ENCODE data around the gene CYP27C1.
"Not testable (repeated sequence)": the region's sequence is repeated elsewhere in the genome, so short reads cannot be mapped to it uniquely, and the experiment has no call there.

CYP27C1 gene, protein sequence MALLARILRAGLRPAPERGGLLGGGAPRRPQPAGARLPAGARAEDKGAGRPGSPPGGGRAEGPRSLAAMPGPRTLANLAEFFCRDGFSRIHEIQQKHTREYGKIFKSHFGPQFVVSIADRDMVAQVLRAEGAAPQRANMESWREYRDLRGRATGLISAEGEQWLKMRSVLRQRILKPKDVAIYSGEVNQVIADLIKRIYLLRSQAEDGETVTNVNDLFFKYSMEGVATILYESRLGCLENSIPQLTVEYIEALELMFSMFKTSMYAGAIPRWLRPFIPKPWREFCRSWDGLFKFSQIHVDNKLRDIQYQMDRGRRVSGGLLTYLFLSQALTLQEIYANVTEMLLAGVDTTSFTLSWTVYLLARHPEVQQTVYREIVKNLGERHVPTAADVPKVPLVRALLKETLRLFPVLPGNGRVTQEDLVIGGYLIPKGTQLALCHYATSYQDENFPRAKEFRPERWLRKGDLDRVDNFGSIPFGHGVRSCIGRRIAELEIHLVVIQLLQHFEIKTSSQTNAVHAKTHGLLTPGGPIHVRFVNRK

GRCh38 chr2:127220102-127220767 lies at the start of gene CYP27C1:
CYP27C1 (minus strand) TSS chr2:127220299; CDS start chr2:127220270, 29 bp downstream.
- no peak for DNase-seq

DNA sequence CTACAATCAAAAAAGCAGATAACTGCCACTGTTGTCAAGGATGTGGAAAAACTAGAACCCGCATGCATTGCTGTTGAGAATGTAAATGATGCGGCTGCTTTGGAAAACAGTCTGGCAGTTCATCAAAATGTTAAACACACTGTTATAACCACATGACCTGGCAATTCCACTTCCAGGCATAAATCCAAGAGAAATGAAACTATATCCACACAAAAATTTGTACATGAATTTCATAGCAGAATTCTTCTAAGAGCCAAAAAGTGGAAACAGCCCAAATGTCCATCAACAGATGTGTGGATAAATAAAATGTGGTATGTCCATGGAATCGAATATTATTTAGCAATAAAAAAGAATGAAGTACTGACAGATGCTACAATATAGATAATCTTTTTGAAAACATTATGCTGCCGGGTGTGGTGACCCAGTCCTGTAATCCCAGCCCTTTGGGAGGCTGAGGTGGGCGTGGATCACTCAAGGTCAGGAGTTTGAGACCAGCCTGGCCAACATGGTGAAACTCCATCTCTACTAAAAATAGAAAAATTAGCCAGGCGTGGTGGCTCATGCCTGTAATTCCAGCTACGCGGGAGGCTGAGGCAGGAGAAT lies 41.8 kb upstream of the CYP27C1 start:
- DNase-seq: no peak

DNA sequence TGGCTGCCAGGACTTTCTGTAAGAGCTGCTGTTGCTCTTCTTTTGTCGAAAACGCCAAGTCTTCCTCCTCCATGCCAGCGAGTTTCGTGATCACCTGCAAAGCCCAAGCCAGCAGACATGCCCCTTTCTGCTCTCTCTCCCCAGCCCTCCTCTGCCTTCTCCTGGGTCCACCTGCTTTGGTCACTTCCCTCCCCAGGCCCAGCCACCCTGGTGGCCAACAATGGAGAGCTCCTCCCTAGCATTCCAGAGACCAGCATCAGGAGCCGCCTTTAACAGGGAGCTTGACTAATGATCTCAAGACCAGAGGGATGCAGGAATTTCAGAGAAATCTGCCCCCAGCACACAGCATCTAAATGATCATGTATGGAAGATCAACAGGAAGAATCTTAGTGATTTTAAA lies 39.3 kb upstream of the CYP27C1 start:
- DNase-seq: no peak

DNA sequence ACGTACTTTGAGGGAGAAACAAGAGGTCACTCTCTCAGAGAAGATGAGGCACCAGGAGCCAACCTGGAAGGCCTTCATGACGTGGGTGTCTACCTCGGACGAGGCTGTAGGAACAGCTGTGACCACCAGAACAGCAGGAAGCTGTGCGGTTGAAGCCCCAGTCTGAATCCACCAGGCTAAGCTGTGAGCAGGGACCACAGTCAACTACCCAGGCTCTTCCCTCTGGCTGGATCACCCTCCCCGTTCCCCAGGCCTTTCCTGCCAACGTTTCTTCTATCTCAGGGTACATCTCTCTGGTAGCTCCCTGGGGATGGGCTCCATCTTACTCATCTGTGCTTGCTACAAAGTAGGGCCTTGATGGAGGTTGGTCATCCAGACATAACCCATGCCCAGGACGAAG lies 36.8 kb upstream of the CYP27C1 start:
- no peak for DNase-seq

DNA sequence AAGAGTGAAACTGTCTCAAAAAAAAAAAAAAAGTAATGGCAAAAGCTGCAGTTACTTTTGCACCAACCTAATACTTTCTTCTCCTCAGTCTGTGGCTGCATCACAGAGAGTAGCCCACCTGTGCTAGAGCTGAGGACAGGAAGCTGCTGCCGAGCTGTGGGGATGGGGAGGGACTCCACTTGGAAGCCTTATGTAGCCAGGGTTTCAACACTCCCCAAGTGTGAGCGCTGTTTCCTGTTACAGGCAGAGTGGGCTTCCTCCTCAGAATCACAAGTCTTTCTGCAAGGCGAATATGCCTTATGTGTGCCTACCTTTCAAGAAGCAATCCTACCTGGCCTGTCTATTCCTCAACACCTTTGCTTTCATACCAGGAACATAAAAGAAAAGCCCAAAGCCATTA lies 36.3 kb upstream of the CYP27C1 start:
- DNase-seq: no peak

GRCh38 chr2:127255721-127256120 lies 35.6 kb upstream of the CYP27C1 start:
- DNase-seq: no peak

- no peak for DNase-seq
Measured at GRCh38 chr2:127255146-127255545, 35.0 kb upstream of the CYP27C1 start.

DNA sequence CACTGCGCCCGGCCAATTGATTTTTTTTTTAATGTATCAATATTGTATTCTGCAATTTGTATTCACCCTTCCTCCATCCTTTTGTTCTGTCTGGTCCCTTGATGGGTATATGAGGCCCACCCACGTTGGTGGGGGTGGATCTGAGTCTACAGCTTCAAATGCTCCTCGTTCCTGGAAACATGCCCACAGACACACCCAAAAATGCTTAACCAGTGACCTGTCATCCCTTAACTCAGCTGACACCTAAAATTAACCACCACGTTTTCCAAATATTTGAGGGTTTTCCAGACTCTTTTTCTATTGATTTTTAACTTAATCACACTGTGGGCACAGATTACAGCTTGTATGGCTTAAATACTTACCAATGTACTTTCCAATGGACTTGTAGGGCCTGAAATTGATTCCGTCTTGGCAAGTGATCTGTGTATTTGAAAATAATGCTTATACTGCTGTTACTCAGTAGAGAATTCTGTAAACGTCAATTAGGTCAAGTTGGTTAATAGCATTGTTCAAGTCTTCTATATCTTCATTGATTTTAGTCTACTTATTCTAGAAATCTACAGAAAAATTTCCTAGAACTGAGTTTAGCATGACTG lies 34.4 kb upstream of the CYP27C1 start:
- no peak for DNase-seq

DNA sequence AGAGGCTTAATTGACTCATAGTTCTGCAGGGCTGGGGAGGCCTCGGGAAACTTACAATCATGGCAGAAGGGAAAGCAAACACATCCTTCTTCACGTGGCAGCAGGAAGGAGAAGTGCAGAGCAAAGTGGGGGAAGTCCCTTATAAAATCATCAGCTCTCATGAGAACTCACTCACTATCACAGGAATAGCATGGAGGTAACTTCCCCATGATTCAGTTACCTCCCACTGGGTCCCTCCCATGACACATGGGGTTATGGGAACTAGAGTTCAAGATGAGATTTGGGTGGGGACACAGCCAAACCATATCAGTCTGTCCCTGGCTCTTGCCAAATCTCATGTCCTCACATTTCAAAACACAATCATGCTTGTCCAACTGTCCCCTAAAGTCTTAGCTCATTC lies 21.1 kb upstream of the CYP27C1 start:
- DNase-seq: not testable (repeated sequence)

- DNase-seq: no peak
Measured at GRCh38 chr2:127239395-127239794, 19.3 kb upstream of the CYP27C1 start.

GRCh38 chr2:127237768-127238167 lies 17.7 kb upstream of the CYP27C1 start:
- not testable (repeated sequence) for DNase-seq

- DNase-seq: no peak
Measured at GRCh38 chr2:127235082-127235702, 15.1 kb upstream of the CYP27C1 start.

DNA sequence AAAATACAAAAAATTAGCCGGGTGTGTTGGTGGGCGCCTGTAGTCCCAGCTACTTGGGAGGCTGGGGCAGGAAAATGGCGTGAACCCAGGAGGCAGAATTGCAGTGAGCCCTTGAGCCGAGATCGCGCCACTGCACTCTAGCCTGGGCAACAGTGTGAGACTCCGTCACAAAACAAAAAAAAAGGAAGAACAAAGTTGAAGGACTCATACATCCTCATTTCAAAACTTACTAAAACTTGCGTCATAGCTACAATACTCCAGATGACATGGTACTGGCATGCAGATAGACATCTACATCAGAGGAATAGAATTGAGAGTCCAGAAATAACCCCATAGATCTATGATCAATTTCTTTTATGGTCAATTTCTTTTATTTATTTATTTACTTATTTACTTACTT lies 13.6 kb upstream of the CYP27C1 start:
- no peak for DNase-seq

- DNase-seq: no peak
Measured at GRCh38 chr2:127231130-127231865, 11.2 kb upstream of the CYP27C1 start.

GRCh38 chr2:127229555-127229954 lies 9.5 kb upstream of the CYP27C1 start:
- no peak for DNase-seq

DNA sequence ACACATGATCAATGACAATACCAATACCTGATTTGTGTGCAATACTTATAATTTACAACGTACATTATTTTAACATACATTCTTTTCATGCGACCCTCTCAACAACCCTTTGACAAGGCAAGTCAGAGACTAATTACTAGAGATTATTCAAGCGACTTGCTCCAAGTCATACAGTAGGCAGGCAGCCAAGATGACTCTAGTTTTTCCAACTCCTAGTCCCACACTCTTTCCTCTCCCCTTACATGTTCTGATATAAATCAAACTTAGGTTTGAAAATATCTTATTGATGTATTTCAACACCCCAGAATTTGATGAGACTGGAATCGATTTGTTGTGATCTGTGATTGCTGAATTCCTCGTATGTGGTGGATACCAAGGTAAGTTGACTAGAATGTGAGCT lies 8.0 kb upstream of the CYP27C1 start:
- no peak for DNase-seq

DNA sequence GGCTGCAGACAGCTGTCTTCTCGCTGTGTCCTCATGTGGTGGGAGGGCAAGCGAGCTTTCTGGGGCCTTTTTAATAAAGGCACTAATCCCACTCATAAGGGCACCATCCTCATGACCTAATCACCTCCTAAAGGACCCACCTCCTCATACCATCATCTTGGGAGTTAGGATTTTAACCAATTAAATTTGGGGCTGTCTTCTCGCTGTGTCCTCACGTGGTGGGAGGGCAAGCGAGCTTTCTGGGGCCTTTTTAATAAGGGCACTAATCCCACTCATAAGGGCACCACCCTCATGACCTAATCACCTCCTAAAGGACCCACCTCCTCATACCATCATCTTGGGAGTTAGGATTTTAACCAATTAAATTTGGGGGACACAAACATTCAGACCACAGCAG lies 7.2 kb upstream of the CYP27C1 start:
- DNase-seq: not testable (repeated sequence)

GRCh38 chr2:127226520-127227263 lies 6.6 kb upstream of the CYP27C1 start:
- peak; percentile 77 for DNase-seq

DNA sequence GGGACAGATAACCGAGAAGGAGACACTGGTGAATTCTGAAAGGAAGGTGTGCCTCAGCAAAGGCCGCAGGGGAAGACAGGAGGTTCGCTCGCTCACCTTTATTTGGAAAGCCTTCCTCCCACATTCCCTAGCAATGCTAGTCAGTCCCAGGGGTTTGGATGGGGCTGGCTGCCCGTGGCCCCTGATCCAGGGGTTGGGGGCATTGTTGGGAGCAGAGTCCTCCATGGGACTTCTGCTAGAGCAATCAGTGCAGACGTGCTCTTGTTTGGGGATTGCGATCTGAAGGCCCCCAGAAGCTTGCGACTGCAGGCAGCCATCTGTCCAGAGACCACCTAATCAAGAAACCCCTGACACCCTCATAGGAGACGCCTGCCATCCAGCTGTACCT lies 6.0 kb upstream of the CYP27C1 start:
- no peak for DNase-seq

DNA sequence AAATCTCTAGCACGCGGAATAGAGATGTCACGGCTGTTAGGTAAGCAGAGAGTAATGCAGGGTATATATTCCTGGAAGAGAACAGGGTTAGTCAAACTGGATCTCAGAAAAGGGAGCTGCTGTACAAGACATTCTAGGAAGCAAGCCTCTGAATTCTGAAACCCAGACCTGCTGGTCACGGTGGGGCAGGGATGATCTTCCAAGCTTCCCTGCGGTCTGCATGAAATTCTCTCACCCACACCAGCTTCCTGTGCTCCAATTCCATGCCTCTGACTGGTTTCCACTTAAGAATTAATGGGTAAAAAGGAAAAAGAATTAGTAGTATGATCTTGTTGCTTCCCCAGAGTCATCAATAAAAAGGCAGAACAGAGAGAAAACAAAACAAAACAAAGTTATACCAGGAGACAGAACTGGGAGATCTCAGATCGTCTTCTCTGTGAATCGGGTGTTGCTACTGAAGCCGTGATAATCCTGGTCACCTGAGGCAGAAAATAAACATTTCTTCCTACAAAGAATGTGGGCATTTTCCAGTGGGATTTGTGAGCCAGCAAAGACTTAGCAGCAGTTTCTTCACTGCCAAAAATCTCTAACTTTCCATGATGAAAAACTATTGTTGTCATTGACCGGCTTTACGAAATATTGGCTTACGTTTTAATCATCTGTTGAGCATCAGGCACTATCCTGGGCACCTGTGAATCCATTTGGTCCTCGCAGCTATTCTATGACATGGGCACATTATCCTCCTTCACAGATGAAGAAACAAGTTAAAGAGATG lies 5.3 kb upstream of the CYP27C1 start:
- no peak for DNase-seq

- DNase-seq: peak; percentile 43
Measured at GRCh38 chr2:127224135-127224534, 4.0 kb upstream of the CYP27C1 start.

Measured in DMS153 (cell line).